ENCODE results near the gene PLP1.

Gene PLP1

GRCh38 chrX:103776546-103776945 lies at the start of gene PLP1:
Gene PLP1 (plus strand): TSS chrX:103776840. CDS start chrX:103776996, 156 bp downstream.
- in situ Hi-C loops (cut with HindIII; ENCODE audit: low pct_ligation_motif_present, low sequenced_read_pairs) = no loop called here
- DNase-seq = no peak

GRCh38 chrX:103727115-103727514 lies 49.5 kb upstream of the PLP1 start:
- TF ChIP-seq CTCF (IDR thresholded peaks at IDR 0.05; ENCODE audit: low read depth, low read length, missing control alignments) = no peak
- no peak for DNase-seq
- Histone ChIP-seq H3K36me3 (replicated peaks) (no peaks in the 10 kb centered on the region), H3K4me3 (ENCODE audit: low read depth, low read length) (no peak overlapping the region), H3K27ac (no peak overlapping the region), H3K27me3 (replicated peaks) (no peaks in the 10 kb centered on the region)
- in situ Hi-C loops (cut with HindIII; ENCODE audit: low pct_ligation_motif_present, low sequenced_read_pairs) = no loop called here

More at GRCh38 chrX:103776546-103776945, at the start of gene PLP1:
- TF ChIP-seq CTCF (IDR thresholded peaks at IDR 0.05; ENCODE audit: low read depth, low read length, missing control alignments) = no peak
- H3K27me3 ChIP-seq (replicated peaks) = peaks cover 1% of the 10 kb centered on the region
- no peaks in the 10 kb centered on the region for H3K36me3 ChIP-seq (replicated peaks)
- no peak within 1 kb of the TSS for H3K4me3 ChIP-seq (ENCODE audit: low read depth, low read length)
- H3K27ac ChIP-seq = no peak within 1 kb of the TSS

- Histone ChIP-seq H3K36me3 (replicated peaks) (no peaks in the 10 kb centered on the region), H3K27me3 (replicated peaks) (no peaks in the 10 kb centered on the region), H3K4me3 (ENCODE audit: low read depth, low read length) (no peak overlapping the region), H3K27ac (no peak overlapping the region)
- DNase-seq = no peak
- no peak for TF ChIP-seq CTCF (IDR thresholded peaks at IDR 0.05; ENCODE audit: low read depth, low read length, missing control alignments)
- in situ Hi-C loops (cut with HindIII; ENCODE audit: low pct_ligation_motif_present, low sequenced_read_pairs) = no loop called here
Measured at GRCh38 chrX:103729015-103729414, 47.6 kb upstream of the PLP1 start.

GRCh38 chrX:103730147-103730795 lies 46.4 kb upstream of the PLP1 start:
- H3K4me3 ChIP-seq (ENCODE audit: low read depth, low read length) = no peak overlapping the region
- no peak for DNase-seq
- in situ Hi-C loops (cut with HindIII; ENCODE audit: low pct_ligation_motif_present, low sequenced_read_pairs) = no loop called here
- no peak for TF ChIP-seq CTCF (IDR thresholded peaks at IDR 0.05; ENCODE audit: low read depth, low read length, missing control alignments)
- no peaks in the 10 kb centered on the region for H3K36me3 ChIP-seq (replicated peaks)
- H3K27me3 ChIP-seq (replicated peaks) = no peaks in the 10 kb centered on the region
- H3K27ac ChIP-seq = peak overlapping the region; percentile 99

GRCh38 chrX:103730796-103731493 lies 45.7 kb upstream of the PLP1 start:
- no peaks in the 10 kb centered on the region for H3K27me3 ChIP-seq (replicated peaks)
- TF ChIP-seq CTCF (IDR thresholded peaks at IDR 0.05; ENCODE audit: low read depth, low read length, missing control alignments) = no peak
- peak overlapping the region; percentile 99 for H3K27ac ChIP-seq
- H3K36me3 ChIP-seq (replicated peaks) = no peaks in the 10 kb centered on the region
- DNase-seq = peak; percentile 76
- H3K4me3 ChIP-seq (ENCODE audit: low read depth, low read length) = no peak overlapping the region
- in situ Hi-C loops (cut with HindIII; ENCODE audit: low pct_ligation_motif_present, low sequenced_read_pairs) = no loop called here

All from brain microvascular endothelial cell (primary cell).